DOHH2 (cell line): ENCODE measurements around the gene ASPM.

ENCODE experiments used
- H3F3A ChIP-seq: fragments of 200-600 bp; sonication (generic), shearing (Covaris generic); 2 replicates; pipeline ENCODE4 v1.6.0; 2016; ENCODE audit warnings: antibody characterized with exemption, mild to moderate bottlenecking; ENCODE audit not compliant: control insufficient read depth, insufficient read depth
- H3K27ac ChIP-seq: fragments of 200-600 bp; sonication (generic); 2 replicates; pipeline ENCODE4 v1.5.1; 2014; ENCODE audit warnings: low read depth, mild to moderate bottlenecking, low read length, moderate library complexity
- H3K27me3 ChIP-seq: fragments of 200-600 bp; sonication (generic); 2 replicates; pipeline ENCODE4 v1.6.1; 2014; ENCODE audit warnings: mild to moderate bottlenecking, low read length, mixed read lengths; ENCODE audit not compliant: control insufficient read depth
- H3K36me3 ChIP-seq: fragments of 200-600 bp; sonication (generic); 2 replicates; pipeline ENCODE4 v1.6.1; 2014; ENCODE audit warnings: mild to moderate bottlenecking, low read length, moderate library complexity, mixed read lengths; ENCODE audit not compliant: control insufficient read depth
- H3K4me1 ChIP-seq: fragments of 200-600 bp; sonication (generic); 2 replicates; pipeline ENCODE4 v1.6.1; 2014; ENCODE audit warnings: mild to moderate bottlenecking, low read length, mixed read lengths; ENCODE audit not compliant: control insufficient read depth
- H3K4me2 ChIP-seq: fragments of 200-600 bp; sonication (generic); 2 replicates; pipeline ENCODE4 v1.6.0; 2014; ENCODE audit warnings: mild to moderate bottlenecking, low read length, moderate library complexity
- H3K4me3 ChIP-seq: fragments of 200-600 bp; sonication (generic); 2 replicates; pipeline ENCODE4 v1.5.1; 2014; ENCODE audit warnings: mild to moderate bottlenecking, low read length, mixed read lengths
- H3K79me2 ChIP-seq: fragments of 200-600 bp; sonication (generic); 2 replicates; pipeline ENCODE4 v1.6.1; 2014; ENCODE audit warnings: mild to moderate bottlenecking, low read length, mixed read lengths; ENCODE audit not compliant: control insufficient read depth
- H3K9me2 ChIP-seq: fragments of 200-600 bp; sonication (generic); replicated peaks from 2 replicates; pipeline ENCODE4 v1.6.1; 2014; ENCODE audit warnings: mild to moderate bottlenecking, low read length, mixed read lengths; ENCODE audit not compliant: control insufficient read depth
- H3K9me3 ChIP-seq: fragments of 200-600 bp; sonication (generic); 2 replicates; pipeline ENCODE4 v1.6.1; 2014; ENCODE audit warnings: antibody characterized with exemption, low read length, mixed read lengths; ENCODE audit not compliant: control insufficient read depth, insufficient read depth
- H4K20me1 ChIP-seq: fragments of 200-600 bp; sonication (generic); 2 replicates; pipeline ENCODE4 v1.6.0; 2014; ENCODE audit warnings: low read depth, mild to moderate bottlenecking, antibody characterized with exemption, low read length, moderate library complexity; ENCODE audit not compliant: control insufficient read depth, insufficient read depth
- EZH2phosphoT487 ChIP-seq: fragments of 200-600 bp; sonication (generic); IDR thresholded peaks from 2 replicates; pipeline ENCODE4 v1.6.1; 2017; ENCODE audit warnings: borderline replicate concordance, mild to moderate bottlenecking, antibody characterized with exemption, low read length, moderate library complexity, mixed read lengths
- TF ChIP-seq, protein P1 (sequence below): fragments of 200-600 bp; sonication (generic); IDR thresholded peaks from one replicate; pipeline ENCODE4 v1.5.1; 2014; ENCODE audit warnings: antibody characterized with exemption, mild to moderate bottlenecking, low read depth, low read length; ENCODE audit not compliant: poor library complexity, severe bottlenecking

Gene ASPM

DNA sequence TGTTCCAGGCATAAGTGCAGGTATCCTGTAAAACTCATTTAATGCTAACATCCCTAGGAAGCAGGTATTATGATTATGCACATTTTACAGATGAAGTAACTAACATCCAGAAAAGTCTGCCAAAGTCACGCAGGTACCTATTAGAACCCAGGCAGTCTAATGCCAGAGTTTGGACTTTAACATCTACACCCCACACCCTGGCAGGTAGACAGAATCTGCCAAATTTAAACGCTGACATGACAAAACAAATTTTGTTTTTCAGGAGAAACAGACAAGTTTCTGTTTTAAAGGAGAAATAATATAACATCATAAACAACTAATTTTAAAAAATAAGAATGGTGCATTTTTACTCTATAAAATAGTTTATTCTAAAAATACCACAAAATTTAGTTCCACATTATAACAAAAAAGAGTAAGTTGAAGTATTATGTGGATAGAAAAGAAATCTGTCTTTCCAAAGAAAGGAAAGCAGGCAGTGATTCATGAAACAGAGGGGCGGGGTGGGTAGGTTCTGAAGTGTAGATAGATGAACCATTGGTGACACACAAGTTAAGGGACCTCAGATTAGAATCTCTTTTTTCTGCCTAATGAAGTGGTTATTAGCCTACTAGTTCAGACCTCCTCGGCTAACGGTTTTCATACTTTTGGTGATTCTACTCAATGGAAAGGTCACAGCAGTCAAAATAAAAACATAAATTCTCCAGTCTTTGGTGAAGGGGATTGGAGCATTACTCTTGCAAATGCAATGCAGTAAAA, 1.7 kb downstream of the ASPM start:
- Histone ChIP-seq H3K27me3 (no peaks in the 10 kb centered on the region), H3F3A (no peaks in the 10 kb centered on the region), H3K4me2 (peak overlapping the region; percentile 84), H4K20me1 (0 out of 2 replicates have a peak, but pooled peaks cover 2% of the 10 kb centered on the region), H3K9me3 (no peaks in the 10 kb centered on the region), H3K79me2 (peaks cover 67% of the 10 kb centered on the region), H3K9me2 (no peaks in the 10 kb centered on the region), H3K36me3 (peaks cover 62% of the 10 kb centered on the region), H3K4me3 (peak overlapping the region; percentile 93), H3K4me1 (peaks cover 25% of the 10 kb centered on the region), H3K27ac (no peak overlapping the region)
- TF ChIP-seq, protein P1, sequence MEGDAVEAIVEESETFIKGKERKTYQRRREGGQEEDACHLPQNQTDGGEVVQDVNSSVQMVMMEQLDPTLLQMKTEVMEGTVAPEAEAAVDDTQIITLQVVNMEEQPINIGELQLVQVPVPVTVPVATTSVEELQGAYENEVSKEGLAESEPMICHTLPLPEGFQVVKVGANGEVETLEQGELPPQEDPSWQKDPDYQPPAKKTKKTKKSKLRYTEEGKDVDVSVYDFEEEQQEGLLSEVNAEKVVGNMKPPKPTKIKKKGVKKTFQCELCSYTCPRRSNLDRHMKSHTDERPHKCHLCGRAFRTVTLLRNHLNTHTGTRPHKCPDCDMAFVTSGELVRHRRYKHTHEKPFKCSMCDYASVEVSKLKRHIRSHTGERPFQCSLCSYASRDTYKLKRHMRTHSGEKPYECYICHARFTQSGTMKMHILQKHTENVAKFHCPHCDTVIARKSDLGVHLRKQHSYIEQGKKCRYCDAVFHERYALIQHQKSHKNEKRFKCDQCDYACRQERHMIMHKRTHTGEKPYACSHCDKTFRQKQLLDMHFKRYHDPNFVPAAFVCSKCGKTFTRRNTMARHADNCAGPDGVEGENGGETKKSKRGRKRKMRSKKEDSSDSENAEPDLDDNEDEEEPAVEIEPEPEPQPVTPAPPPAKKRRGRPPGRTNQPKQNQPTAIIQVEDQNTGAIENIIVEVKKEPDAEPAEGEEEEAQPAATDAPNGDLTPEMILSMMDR: no peak
- TF ChIP-seq EZH2phosphoT487: no peak

DNA sequence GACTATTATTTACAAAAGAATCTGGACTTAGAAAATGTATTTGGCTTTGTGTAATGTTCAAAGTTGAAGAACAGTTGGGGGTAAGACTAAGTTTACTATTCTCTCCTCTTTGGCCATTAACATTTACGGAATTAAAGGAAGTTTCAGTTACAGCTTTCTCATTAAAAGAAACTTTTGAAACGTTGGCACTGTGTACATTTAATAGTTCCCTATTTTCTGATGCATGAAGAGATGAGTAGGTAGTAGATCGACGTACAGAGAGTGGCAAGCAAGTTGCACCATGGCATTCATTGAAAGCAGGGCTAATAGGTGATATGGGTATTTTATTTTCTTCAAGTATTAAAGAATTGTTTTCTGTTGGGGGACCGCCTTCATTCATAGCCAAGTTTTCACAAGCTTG, 3.2 kb downstream of the ASPM start:
- Histone ChIP-seq H3K27me3 (no peaks in the 10 kb centered on the region), H3K4me3 (no peak overlapping the region), H3K79me2 (peaks cover 82% of the 10 kb centered on the region), H3K4me1 (peaks cover 25% of the 10 kb centered on the region), H3K4me2 (no peak overlapping the region), H4K20me1 (0 out of 2 replicates have a peak, but pooled peaks cover 2% of the 10 kb centered on the region), H3K9me3 (no peaks in the 10 kb centered on the region), H3K9me2 (no peaks in the 10 kb centered on the region), H3K36me3 (peaks cover 77% of the 10 kb centered on the region), H3F3A (no peaks in the 10 kb centered on the region), H3K27ac (no peak overlapping the region)
- TF ChIP-seq, protein P1: no peak
- no peak for TF ChIP-seq EZH2phosphoT487

DNA sequence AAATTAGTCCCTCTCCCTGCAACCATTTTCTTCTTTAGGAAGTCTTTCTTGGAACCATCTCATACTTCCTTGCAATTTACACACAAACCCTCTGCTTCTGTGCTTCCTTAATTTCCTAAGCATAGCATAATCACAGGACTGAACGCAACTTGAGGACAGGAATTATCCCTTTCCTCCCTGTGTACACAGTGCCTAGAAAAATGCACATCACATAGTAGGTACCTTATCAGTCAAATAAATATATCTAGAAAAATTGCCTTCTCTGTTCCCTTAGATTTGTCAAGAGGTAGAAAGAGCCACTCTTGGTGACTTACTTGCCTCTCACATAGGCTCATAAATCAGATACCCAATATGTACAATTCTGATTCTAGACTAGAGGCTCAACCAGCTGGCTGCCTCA, 4.9 kb downstream of the ASPM start:
- H3K4me3 ChIP-seq: peak overlapping the region; percentile 1; the same call in 1 of the 2 replicates
- peaks cover 85% of the 10 kb centered on the region for H3K36me3 ChIP-seq
- H3K9me2 ChIP-seq: no peaks in the 10 kb centered on the region

More for the DNA sequence above, 4.9 kb downstream of the ASPM start:
- Histone ChIP-seq H3K4me1 (peaks cover 25% of the 10 kb centered on the region), H3K9me3 (no peaks in the 10 kb centered on the region), H3K79me2 (peaks cover 90% of the 10 kb centered on the region), H3F3A (no peaks in the 10 kb centered on the region), H3K27ac (no peak overlapping the region), H4K20me1 (0 out of 2 replicates have a peak, but pooled peaks cover 2% of the 10 kb centered on the region), H3K4me2 (peak overlapping the region; percentile 19), H3K27me3 (no peaks in the 10 kb centered on the region)
- TF ChIP-seq EZH2phosphoT487: no peak
- TF ChIP-seq, protein P1: no peak
